ENCODE measurements around the gene BTC.

GRCh38 chr4:74724979-74725378, 69.3 kb downstream of the BTC start:
- no peak for TF ChIP-seq EZH2 (IDR thresholded peaks at IDR 0.05; ENCODE audit: low read length, unreplicated experiment)
- TF ChIP-seq CTCF (conservative IDR thresholded peaks at IDR 0.05; ENCODE audit: low read depth, low read length): no peak

Data from PC-3 (cell line).